GM23248 (cell line): ENCODE data around the gene MYO1E. TPM values are rescaled to one million over a fixed set of nuclear protein-coding genes. Genes with fewer than 3 reads are reported as not detected.
A peak's percentile ranks its signal among the peaks of the same experiment; 100 is the strongest.

ENCODE experiments used
- DNase-seq: peaks from one replicate; pipeline ENCODE4 v3.0.0-alpha.2; 2015
- H2AFZ ChIP-seq: fragments of 200-600 bp; sonication (generic); 2 replicates; pipeline ENCODE4 v1.6.1; 2016; ENCODE audit warnings: antibody characterized with exemption
- H3F3A ChIP-seq: fragments of 200-600 bp; sonication (generic); 2 replicates; pipeline ENCODE4 v1.6.1; 2016; ENCODE audit warnings: mild to moderate bottlenecking, antibody characterized with exemption, mixed run types; ENCODE audit not compliant: insufficient read depth
- H3K27ac ChIP-seq: fragments of 200-600 bp; sonication (generic); 2 replicates; pipeline ENCODE4 v1.5.1; 2016; ENCODE audit warnings: mild to moderate bottlenecking
- H3K27me3 ChIP-seq: fragments of 200-600 bp; sonication (generic); replicated peaks from 2 replicates; pipeline ENCODE4 v1.6.1; 2016; ENCODE audit warnings: mild to moderate bottlenecking; ENCODE audit not compliant: insufficient read depth
- H3K36me3 ChIP-seq: fragments of 200-600 bp; sonication (generic); 2 replicates; pipeline ENCODE4 v1.6.1; 2016; ENCODE audit warnings: low read depth, mild to moderate bottlenecking
- H3K4me1 ChIP-seq: fragments of 200-600 bp; sonication (generic); 2 replicates; pipeline ENCODE4 v1.6.1; 2016; ENCODE audit warnings: mild to moderate bottlenecking; ENCODE audit not compliant: insufficient read depth
- H3K4me2 ChIP-seq: fragments of 200-600 bp; sonication (generic); one replicate; pipeline ENCODE4 v1.6.1; 2016; ENCODE audit warnings: mild to moderate bottlenecking; ENCODE audit not compliant: unreplicated experiment
- H3K4me3 ChIP-seq: fragments of 200-600 bp; sonication (generic); 2 replicates; pipeline ENCODE4 v1.5.1; 2016; ENCODE audit warnings: mild to moderate bottlenecking
- H3K79me2 ChIP-seq: fragments of 200-600 bp; sonication (generic); 2 replicates; pipeline ENCODE4 v1.6.1; 2016; ENCODE audit warnings: mild to moderate bottlenecking; ENCODE audit not compliant: insufficient read depth
- H3K9ac ChIP-seq: fragments of 200-600 bp; sonication (generic); 2 replicates; pipeline ENCODE4 v1.6.1; 2016; ENCODE audit warnings: mild to moderate bottlenecking
- H3K9me2 ChIP-seq: fragments of 200-600 bp; sonication (generic); 2 replicates; pipeline ENCODE4 v1.6.1; 2016; ENCODE audit warnings: mixed run types, mild to moderate bottlenecking, moderate library complexity; ENCODE audit not compliant: insufficient read depth
- H3K9me3 ChIP-seq: fragments of 200-600 bp; sonication (generic); one replicate; pipeline ENCODE4 v1.6.1; 2017; ENCODE audit warnings: low read depth
- H4K20me1 ChIP-seq: fragments of 200-600 bp; sonication (generic); 2 replicates; pipeline ENCODE4 v1.6.0; 2016; ENCODE audit not compliant: insufficient read depth
- EZH2 ChIP-seq: fragments of 200-600 bp; sonication (generic); IDR thresholded peaks from 2 replicates; pipeline ENCODE4 v1.6.1; 2018; ENCODE audit warnings: antibody characterized with exemption, mild to moderate bottlenecking; ENCODE audit not compliant: insufficient read depth, poor library complexity, severe bottlenecking
- EZH2phosphoT487 ChIP-seq: fragments of 200-600 bp; sonication (generic); IDR thresholded peaks from 2 replicates; pipeline ENCODE4 v1.6.1; 2018; ENCODE audit warnings: antibody characterized with exemption, moderate library complexity, mild to moderate bottlenecking, low read depth; ENCODE audit not compliant: insufficient read depth
- WGBS, 2 experiments: methylation state at CpG; one replicate each; pipeline ENCODE4 v1.1.6; 2015 to 2017; ENCODE audit warnings: low lambda C conversion rate in 2 of 2, low coverage in 1 of 2; ENCODE audit errors: missing lambda C conversion rate in 2 of 2; 5-methylcytosine and 5-hydroxymethylcytosine counted together
- in situ Hi-C: fragments of 300-500 bp; cut with MboI; formaldehyde crosslinking; loops from 2 replicates; pipeline ENCODE4 v1.15.0; 2020
- polyA plus RNA-seq: library from polyadenylated mRNA; unstranded; fragments of >200 nt; fragmentation: Nextera tagmentation; extraction: Ambion mirVana; gene quantifications from 2 replicates; pipeline ENCODE4 v1.2.1, GENCODE V29; 2016
- total RNA-seq: library from RNA; depleted of rRNA; stranded (reverse); fragments of >200 nt; shearing (Covaris generic); gene quantifications from 2 replicates; pipeline ENCODE4 v1.2.3, GENCODE V29; 2014

The MYO1E gene
- total and polyA plus RNA-seq, 2 experiments from 2014 or later, result 155 to 190 TPM

DNA sequence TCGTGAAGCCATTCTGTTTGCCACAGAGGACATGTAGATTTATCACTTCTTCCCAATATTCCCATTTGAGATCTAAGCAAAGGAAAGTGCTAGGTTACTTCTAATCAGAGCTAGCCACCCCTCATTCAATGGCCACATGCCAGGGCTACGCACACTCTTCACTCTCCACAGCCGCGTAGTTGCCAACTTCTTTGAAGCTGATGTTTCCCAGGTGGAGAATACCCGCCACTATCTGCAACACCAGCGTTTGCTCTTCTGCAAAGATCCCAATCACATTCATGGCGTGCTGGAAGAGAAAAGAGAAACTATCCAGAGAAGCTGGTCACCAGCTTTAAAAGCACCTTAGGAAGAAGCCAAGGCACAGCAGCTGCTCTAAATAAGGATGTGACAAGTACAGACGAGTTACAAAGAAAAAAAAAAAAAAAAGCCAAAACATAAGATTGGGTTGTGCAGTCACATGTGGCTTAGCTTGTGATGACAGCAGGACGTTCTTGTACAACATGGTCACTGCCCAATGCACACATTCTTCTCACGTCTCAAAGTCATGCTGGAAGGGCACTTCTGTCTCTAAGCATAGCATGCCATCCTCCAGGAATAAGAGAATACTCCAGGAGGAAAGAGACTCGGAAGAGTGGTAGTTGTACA lies 149.6 kb downstream of the MYO1E start:
- no peak for TF ChIP-seq EZH2phosphoT487
- no peak for TF ChIP-seq EZH2
- peaks cover 16% of the 10 kb centered on the region for H3K4me1 ChIP-seq
- H3K27me3 ChIP-seq, result no peaks in the 10 kb centered on the region
- peaks cover 32% of the 10 kb centered on the region for H3F3A ChIP-seq
- no peaks in the 10 kb centered on the region for H4K20me1 ChIP-seq
- 94 to 97% methylated on average over 11 of the region's 11 CpGs for WGBS, 2 experiments
- no peak overlapping the region for H2AFZ ChIP-seq
- DNase-seq, result no peak
- H3K9ac ChIP-seq, result no peak overlapping the region
- H3K36me3 ChIP-seq, result peaks cover 72% of the 10 kb centered on the region
- H3K79me2 ChIP-seq, result no peaks in the 10 kb centered on the region
- H3K4me2 ChIP-seq, result no peak overlapping the region
- no peaks in the 10 kb centered on the region for H3K9me2 ChIP-seq
- in situ Hi-C loops, result no loop called here
- H3K4me3 ChIP-seq, result no peak overlapping the region
- no peaks in the 10 kb centered on the region for H3K9me3 ChIP-seq
- no peak overlapping the region for H3K27ac ChIP-seq

DNA sequence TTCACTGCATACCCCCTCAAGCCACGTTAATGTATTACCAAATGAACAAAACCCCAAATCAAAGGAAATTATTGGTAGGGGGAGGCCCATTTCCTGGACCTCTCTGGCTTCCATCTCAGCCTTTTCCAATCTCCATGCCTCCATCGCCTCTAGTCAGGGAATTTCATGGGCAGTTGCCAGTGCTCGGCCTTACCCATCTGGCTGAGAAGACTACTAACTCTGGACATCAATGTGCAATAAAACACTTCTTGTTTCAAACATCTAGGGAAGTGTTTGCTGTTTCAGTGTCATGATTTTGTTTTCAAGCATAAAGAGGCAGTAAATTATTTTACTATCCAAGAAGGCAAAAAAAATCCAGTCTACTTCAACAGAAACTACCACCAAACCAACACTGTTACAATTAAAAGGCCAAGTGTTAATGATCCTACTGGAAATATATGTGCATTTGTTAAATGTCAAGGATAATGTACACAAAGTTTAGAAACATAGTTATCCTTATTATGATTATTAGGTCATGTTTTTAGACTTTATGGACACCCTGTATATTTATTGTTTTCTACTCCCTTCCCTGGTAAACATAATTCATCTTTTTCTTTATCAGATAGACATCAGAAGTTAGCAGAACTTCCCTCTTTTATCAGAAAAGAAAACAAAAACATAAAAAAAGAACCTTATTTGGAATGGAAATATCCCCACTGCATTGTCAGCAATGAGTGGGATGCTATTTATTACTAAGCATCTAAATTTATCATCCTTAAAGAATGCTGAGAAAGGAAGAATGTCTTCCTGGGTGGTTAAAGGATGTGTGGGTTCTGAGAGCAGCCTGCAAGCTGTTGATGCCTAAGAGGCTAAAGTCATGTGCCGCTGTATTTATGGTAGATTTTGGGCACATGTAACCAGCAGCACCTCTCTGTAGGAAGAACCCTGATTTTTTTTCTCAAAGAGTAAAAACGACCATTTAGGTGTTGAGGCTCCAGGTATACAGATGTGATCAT lies 150.9 kb downstream of the MYO1E start:
- in situ Hi-C loops, result no loop called here
- H3K9me3 ChIP-seq, result no peaks in the 10 kb centered on the region
- H3K79me2 ChIP-seq, result no peaks in the 10 kb centered on the region
- peaks cover 69% of the 10 kb centered on the region for H3K36me3 ChIP-seq
- peaks cover 32% of the 10 kb centered on the region for H3F3A ChIP-seq
- peak overlapping the region; percentile 12 for H3K4me2 ChIP-seq
- TF ChIP-seq EZH2phosphoT487, result no peak
- no peak for TF ChIP-seq EZH2
- 65 to 66% methylated on average over 5 of the region's 5 CpGs for WGBS, 2 experiments
- no peaks in the 10 kb centered on the region for H3K9me2 ChIP-seq
- H4K20me1 ChIP-seq, result no peaks in the 10 kb centered on the region
- DNase-seq, result peak; percentile 87
- no peak overlapping the region for H3K4me3 ChIP-seq
- H3K4me1 ChIP-seq, result peaks cover 16% of the 10 kb centered on the region
- peak overlapping the region; percentile 49 for H3K27ac ChIP-seq
- no peak overlapping the region for H3K9ac ChIP-seq
- H3K27me3 ChIP-seq, result no peaks in the 10 kb centered on the region
- H2AFZ ChIP-seq, result no peak overlapping the region

DNA sequence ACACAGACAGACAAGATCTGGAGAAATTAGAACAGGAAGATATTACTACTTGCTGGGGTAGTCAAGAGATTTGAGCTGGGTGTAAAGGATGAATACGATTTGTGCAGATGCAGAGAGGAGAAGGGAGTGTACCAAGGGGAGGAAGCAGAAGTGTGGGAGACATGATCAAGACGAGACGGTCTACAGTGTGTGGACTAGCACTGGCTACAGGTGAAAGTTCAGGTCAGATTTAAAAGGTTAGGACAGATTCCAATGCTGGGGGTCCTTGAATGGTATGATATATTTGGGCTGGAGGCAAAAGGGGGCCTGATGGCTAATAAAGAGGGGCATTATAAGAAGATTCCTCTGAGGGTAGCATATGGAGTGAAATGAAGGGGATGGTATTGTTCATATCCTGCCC lies 154.0 kb downstream of the MYO1E start:
- 90 to 92% methylated on average over 3 of the region's 3 CpGs for WGBS, 2 experiments
- Histone ChIP-seq H3K79me2 (no peaks in the 10 kb centered on the region), H2AFZ (no peak overlapping the region), H3K4me3 (no peak overlapping the region), H3K9me3 (no peaks in the 10 kb centered on the region), H3K36me3 (peaks cover 66% of the 10 kb centered on the region), H3K27ac (no peak overlapping the region), H3F3A (peaks cover 27% of the 10 kb centered on the region), H3K4me2 (no peak overlapping the region), H3K9ac (no peak overlapping the region), H3K27me3 (no peaks in the 10 kb centered on the region), H4K20me1 (no peaks in the 10 kb centered on the region), H3K9me2 (no peaks in the 10 kb centered on the region), H3K4me1 (peaks cover 16% of the 10 kb centered on the region)
- in situ Hi-C loops, result no loop called here
- TF ChIP-seq EZH2phosphoT487 (no peak), EZH2 (no peak)
- DNase-seq, result no peak

DNA sequence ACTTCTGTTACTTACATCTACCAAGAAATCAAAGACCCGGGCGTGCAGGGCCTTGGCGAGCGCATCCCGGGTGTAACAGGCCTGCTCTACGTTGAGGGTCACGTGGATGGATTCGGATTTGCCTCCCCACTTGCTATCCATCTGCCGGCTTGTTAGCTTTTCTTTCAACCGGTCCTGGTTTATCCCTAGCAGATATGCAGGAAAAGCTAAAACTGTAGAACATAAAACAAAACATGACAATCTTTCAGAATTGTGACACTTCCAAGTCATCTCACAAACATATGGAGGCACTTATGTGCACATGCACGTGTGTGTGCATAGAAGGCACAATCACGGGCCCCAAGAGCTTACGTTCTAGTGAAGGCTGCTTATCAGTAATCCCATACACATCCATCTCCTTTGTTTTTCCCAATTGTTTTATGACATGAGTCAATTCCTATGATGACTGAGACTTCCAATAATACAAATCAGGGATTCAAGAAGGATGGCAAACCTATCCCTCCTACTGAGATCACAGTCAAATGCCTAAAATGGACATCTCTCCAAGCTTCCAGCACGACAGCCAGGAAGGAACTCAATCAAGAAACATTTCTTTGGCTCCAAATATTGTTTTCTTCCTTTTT lies 154.7 kb downstream of the MYO1E start:
- H2AFZ ChIP-seq, result no peak overlapping the region
- no peaks in the 10 kb centered on the region for H3K79me2 ChIP-seq
- TF ChIP-seq EZH2 (no peak), EZH2phosphoT487 (no peak)
- H3K27ac ChIP-seq, result no peak overlapping the region
- WGBS, 2 experiments, result 86% methylated on average over 14 of the region's 14 CpGs
- no peaks in the 10 kb centered on the region for H3K27me3 ChIP-seq
- H3K4me2 ChIP-seq, result no peak overlapping the region
- no peak overlapping the region for H3K9ac ChIP-seq
- in situ Hi-C loops, result no loop called here
- peaks cover 23% of the 10 kb centered on the region for H3F3A ChIP-seq
- no peak for DNase-seq
- H3K9me3 ChIP-seq, result no peaks in the 10 kb centered on the region
- no peaks in the 10 kb centered on the region for H4K20me1 ChIP-seq
- H3K4me3 ChIP-seq, result no peak overlapping the region
- peaks cover 16% of the 10 kb centered on the region for H3K4me1 ChIP-seq
- H3K9me2 ChIP-seq, result no peaks in the 10 kb centered on the region
- peaks cover 63% of the 10 kb centered on the region for H3K36me3 ChIP-seq
